ENCODE data around the gene BPGM. TPM values are rescaled to one million over a fixed set of nuclear protein-coding genes. Genes with fewer than 3 reads are reported as not detected.

Gene BPGM
- total RNA-seq, 4 donors from 2014 or later: 11.1 to 14.0 (median 12.4) TPM

GRCh38 chr7:134623193-134623592, 23.5 kb upstream of the BPGM start:
- no peak for TF ChIP-seq CTCF (IDR thresholded peaks at IDR 0.05; ENCODE audit: low read depth)

- TF ChIP-seq CTCF (IDR thresholded peaks at IDR 0.05; ENCODE audit: low read depth): no peak
These were observed 21.1 kb upstream of the BPGM start for GRCh38 chr7:134625550-134625949.

- TF ChIP-seq CTCF (IDR thresholded peaks at IDR 0.05; ENCODE audit: low read depth): no peak
These were observed 19.4 kb upstream of the BPGM start for GRCh38 chr7:134627109-134627774.

GRCh38 chr7:134627775-134628153, 18.9 kb upstream of the BPGM start:
- no peak for TF ChIP-seq CTCF (IDR thresholded peaks at IDR 0.05; ENCODE audit: low read depth)

- TF ChIP-seq CTCF (IDR thresholded peaks at IDR 0.05; ENCODE audit: low read depth): no peak
These were observed 17.2 kb upstream of the BPGM start for GRCh38 chr7:134629445-134629844.

GRCh38 chr7:134630237-134630636, 16.4 kb upstream of the BPGM start:
- TF ChIP-seq CTCF (IDR thresholded peaks at IDR 0.05; ENCODE audit: low read depth): no peak

GRCh38 chr7:134630893-134631292, 15.8 kb upstream of the BPGM start:
- TF ChIP-seq CTCF (IDR thresholded peaks at IDR 0.05; ENCODE audit: low read depth): no peak

All from subcutaneous adipose tissue (tissue), 4 donors.